HUES6 (cell line): ENCODE data around the gene HAGH.

Experiments used
- H3K27ac ChIP-seq: 2 replicates; pipeline ENCODE4 v1.7.0; 2013; ENCODE audit warnings: low read depth, mild to moderate bottlenecking, low read length, inconsistent platforms
- H3K27me3 ChIP-seq: 2 replicates; pipeline ENCODE4 v1.6.1; 2013; ENCODE audit warnings: low read length; ENCODE audit not compliant: control insufficient read depth, insufficient read depth
- H3K36me3 ChIP-seq: 2 replicates; pipeline ENCODE4 v1.6.1; 2013; ENCODE audit warnings: low read length; ENCODE audit not compliant: control insufficient read depth, insufficient read depth
- H3K4me1 ChIP-seq: 2 replicates; pipeline ENCODE4 v1.6.1; 2013; ENCODE audit warnings: low read length; ENCODE audit not compliant: control insufficient read depth, insufficient read depth
- H3K4me3 ChIP-seq: 2 replicates; pipeline ENCODE4 v1.5.1; 2013; ENCODE audit warnings: low read depth, low read length
- H3K9ac ChIP-seq: one replicate; pipeline ENCODE4 v1.6.1; 2013; ENCODE audit warnings: mild to moderate bottlenecking, low read length
- H3K9me3 ChIP-seq: 2 replicates; pipeline ENCODE4 v1.6.1; 2013; ENCODE audit warnings: low read depth, low read length; ENCODE audit not compliant: control insufficient read depth, insufficient read depth

HAGH gene

GRCh38 chr16:1790611-1791255 lies 35.9 kb downstream of the HAGH start:
- Histone ChIP-seq H3K4me1 (no peaks in the 10 kb centered on the region), H3K4me3 (no peak overlapping the region), H3K27me3 (no peaks in the 10 kb centered on the region), H3K9ac (no peak overlapping the region), H3K36me3 (peaks cover 55% of the 10 kb centered on the region), H3K27ac (no peak overlapping the region; the same call in 1 of the 2 replicates), H3K9me3 (no peaks in the 10 kb centered on the region)

GRCh38 chr16:1790261-1790610 lies 36.4 kb downstream of the HAGH start:
- peaks cover 59% of the 10 kb centered on the region for H3K36me3 ChIP-seq
- no peak overlapping the region for H3K27ac ChIP-seq
- no peaks in the 10 kb centered on the region for H3K4me1 ChIP-seq
- no peaks in the 10 kb centered on the region for H3K27me3 ChIP-seq
- H3K9ac ChIP-seq, result no peak overlapping the region
- H3K9me3 ChIP-seq, result no peaks in the 10 kb centered on the region
- no peak overlapping the region for H3K4me3 ChIP-seq

GRCh38 chr16:1789643-1790045 lies 37.0 kb downstream of the HAGH start:
- peaks cover 62% of the 10 kb centered on the region for H3K36me3 ChIP-seq
- no peaks in the 10 kb centered on the region for H3K4me1 ChIP-seq
- H3K4me3 ChIP-seq, result no peak overlapping the region
- no peaks in the 10 kb centered on the region for H3K9me3 ChIP-seq
- H3K9ac ChIP-seq, result no peak overlapping the region
- H3K27ac ChIP-seq, result no peak overlapping the region
- H3K27me3 ChIP-seq, result no peaks in the 10 kb centered on the region

- peaks cover 62% of the 10 kb centered on the region for H3K36me3 ChIP-seq
- H3K4me1 ChIP-seq, result no peaks in the 10 kb centered on the region
These were observed 37.9 kb downstream of the HAGH start for GRCh38 chr16:1788708-1789100.

GRCh38 chr16:1788095-1788707 lies 38.4 kb downstream of the HAGH start:
- Histone ChIP-seq H3K27ac (no peak overlapping the region), H3K4me1 (no peaks in the 10 kb centered on the region), H3K36me3 (peaks cover 62% of the 10 kb centered on the region), H3K9me3 (no peaks in the 10 kb centered on the region), H3K27me3 (no peaks in the 10 kb centered on the region), H3K4me3 (no peak overlapping the region), H3K9ac (no peak overlapping the region)

More at GRCh38 chr16:1788708-1789100, 37.9 kb downstream of the HAGH start:
- no peaks in the 10 kb centered on the region for H3K9me3 ChIP-seq
- no peak overlapping the region for H3K27ac ChIP-seq
- H3K27me3 ChIP-seq, result no peaks in the 10 kb centered on the region
- H3K4me3 ChIP-seq, result no peak overlapping the region
- no peak overlapping the region for H3K9ac ChIP-seq

GRCh38 chr16:1787322-1788094 lies 39.1 kb downstream of the HAGH start:
- H3K4me1 ChIP-seq, result no peaks in the 10 kb centered on the region
- H3K36me3 ChIP-seq, result peaks cover 62% of the 10 kb centered on the region

GRCh38 chr16:1787056-1787321 lies 39.6 kb downstream of the HAGH start:
- Histone ChIP-seq H3K4me1 (no peaks in the 10 kb centered on the region), H3K27ac (no peak overlapping the region), H3K27me3 (no peaks in the 10 kb centered on the region), H3K9me3 (no peaks in the 10 kb centered on the region), H3K9ac (no peak overlapping the region), H3K4me3 (no peak overlapping the region), H3K36me3 (peaks cover 62% of the 10 kb centered on the region)

More at GRCh38 chr16:1787322-1788094, 39.1 kb downstream of the HAGH start:
- Histone ChIP-seq H3K9me3 (no peaks in the 10 kb centered on the region), H3K27ac (no peak overlapping the region), H3K9ac (no peak overlapping the region), H3K27me3 (no peaks in the 10 kb centered on the region), H3K4me3 (no peak overlapping the region)

- Histone ChIP-seq H3K4me3 (no peak overlapping the region), H3K27ac (no peak overlapping the region), H3K9me3 (no peaks in the 10 kb centered on the region), H3K36me3 (peaks cover 57% of the 10 kb centered on the region), H3K27me3 (no peaks in the 10 kb centered on the region), H3K4me1 (peaks cover under 1% of the 10 kb centered on the region; the same call in 1 of the 2 replicates), H3K9ac (no peak overlapping the region)
These were observed 40.2 kb downstream of the HAGH start for GRCh38 chr16:1786242-1787055.

- H3K27ac ChIP-seq, result no peak overlapping the region
- no peak overlapping the region for H3K9ac ChIP-seq
- H3K27me3 ChIP-seq, result no peaks in the 10 kb centered on the region
- peaks cover 54% of the 10 kb centered on the region for H3K36me3 ChIP-seq
- no peak overlapping the region for H3K4me3 ChIP-seq
- peaks cover 5% of the 10 kb centered on the region; the same call in 1 of the 2 replicates for H3K4me1 ChIP-seq
- H3K9me3 ChIP-seq, result no peaks in the 10 kb centered on the region
These were observed 40.8 kb downstream of the HAGH start for GRCh38 chr16:1785846-1786170.

GRCh38 chr16:1784977-1785845 lies 41.4 kb downstream of the HAGH start:
- H3K4me3 ChIP-seq, result no peak overlapping the region
- no peak overlapping the region for H3K9ac ChIP-seq
- H3K9me3 ChIP-seq, result no peaks in the 10 kb centered on the region
- no peak overlapping the region for H3K27ac ChIP-seq
- no peaks in the 10 kb centered on the region for H3K27me3 ChIP-seq
- peaks cover 5% of the 10 kb centered on the region; the same call in 1 of the 2 replicates for H3K4me1 ChIP-seq
- peaks cover 53% of the 10 kb centered on the region for H3K36me3 ChIP-seq
